ENCODE measurements around the gene MYO3B. TPM values are rescaled to one million over a fixed set of nuclear protein-coding genes. Genes with fewer than 3 reads are reported as not detected.

MYO3B gene
- total and polyA plus RNA-seq, 8 donors = 0.38 to 1.3 (median 0.52) TPM

DNA sequence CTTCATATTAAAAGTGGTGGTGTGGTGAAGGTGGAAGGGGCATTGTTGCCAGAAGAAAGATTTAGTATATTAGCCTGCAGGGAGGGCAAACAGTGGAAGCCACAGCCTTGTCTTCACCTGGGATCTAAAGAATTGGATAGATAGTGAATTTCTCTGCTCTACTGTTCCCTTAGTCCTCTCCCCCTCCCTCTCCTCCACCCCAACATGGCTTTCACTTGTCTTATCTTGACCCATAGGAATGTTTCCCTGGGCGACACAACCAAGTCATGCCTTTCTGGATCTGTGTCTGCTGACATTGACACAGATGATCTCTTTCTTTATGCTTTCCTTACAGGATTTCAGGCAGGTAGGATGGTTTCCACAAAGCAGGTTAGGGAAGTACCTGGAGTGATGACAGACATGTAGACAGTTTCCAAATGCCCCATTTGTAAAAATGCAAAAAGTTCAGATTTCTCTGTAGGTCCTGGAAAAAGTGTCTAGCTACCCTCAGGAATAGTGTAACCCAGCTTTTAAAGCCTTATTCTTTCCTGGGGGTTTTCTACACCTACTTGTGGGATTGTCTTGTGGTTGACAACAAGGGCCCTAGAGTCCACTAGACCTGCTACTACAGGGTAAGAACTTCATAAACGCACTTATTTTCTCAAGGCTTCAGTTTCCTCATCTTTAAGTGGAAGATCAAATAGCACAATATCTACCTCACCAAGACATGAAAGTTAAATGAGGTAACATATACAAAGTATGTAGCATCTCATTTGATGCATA is 353.0 kb downstream of the MYO3B start:
- no peaks in the 10 kb centered on the region for H3K27me3 ChIP-seq
- peak overlapping the region in 1 of 4 donors; percentile 27 for H3K27ac ChIP-seq
- no peaks in the 10 kb centered on the region for H3K9me3 ChIP-seq
- H3K4me3 ChIP-seq = no peak overlapping the region
- H3K4me1 ChIP-seq = peaks cover 0 to 13% (median 3%) of the 10 kb centered on the region in 3 donors
- TF ChIP-seq, protein P1, sequence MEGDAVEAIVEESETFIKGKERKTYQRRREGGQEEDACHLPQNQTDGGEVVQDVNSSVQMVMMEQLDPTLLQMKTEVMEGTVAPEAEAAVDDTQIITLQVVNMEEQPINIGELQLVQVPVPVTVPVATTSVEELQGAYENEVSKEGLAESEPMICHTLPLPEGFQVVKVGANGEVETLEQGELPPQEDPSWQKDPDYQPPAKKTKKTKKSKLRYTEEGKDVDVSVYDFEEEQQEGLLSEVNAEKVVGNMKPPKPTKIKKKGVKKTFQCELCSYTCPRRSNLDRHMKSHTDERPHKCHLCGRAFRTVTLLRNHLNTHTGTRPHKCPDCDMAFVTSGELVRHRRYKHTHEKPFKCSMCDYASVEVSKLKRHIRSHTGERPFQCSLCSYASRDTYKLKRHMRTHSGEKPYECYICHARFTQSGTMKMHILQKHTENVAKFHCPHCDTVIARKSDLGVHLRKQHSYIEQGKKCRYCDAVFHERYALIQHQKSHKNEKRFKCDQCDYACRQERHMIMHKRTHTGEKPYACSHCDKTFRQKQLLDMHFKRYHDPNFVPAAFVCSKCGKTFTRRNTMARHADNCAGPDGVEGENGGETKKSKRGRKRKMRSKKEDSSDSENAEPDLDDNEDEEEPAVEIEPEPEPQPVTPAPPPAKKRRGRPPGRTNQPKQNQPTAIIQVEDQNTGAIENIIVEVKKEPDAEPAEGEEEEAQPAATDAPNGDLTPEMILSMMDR (IDR thresholded peaks at IDR 0.05) = no peak
- WGBS, 2 donors = 5 to 12% methylated on average over 2 of the region's 2 CpGs
- FAIRE-seq (no peak), DNase-seq (no peak), ATAC-seq (peak in 1 of 4 donors; percentile 7)
- intact Hi-C loops (cut with DNase I) = no loop called here
- H3K36me3 ChIP-seq = no peaks in the 10 kb centered on the region

DNA sequence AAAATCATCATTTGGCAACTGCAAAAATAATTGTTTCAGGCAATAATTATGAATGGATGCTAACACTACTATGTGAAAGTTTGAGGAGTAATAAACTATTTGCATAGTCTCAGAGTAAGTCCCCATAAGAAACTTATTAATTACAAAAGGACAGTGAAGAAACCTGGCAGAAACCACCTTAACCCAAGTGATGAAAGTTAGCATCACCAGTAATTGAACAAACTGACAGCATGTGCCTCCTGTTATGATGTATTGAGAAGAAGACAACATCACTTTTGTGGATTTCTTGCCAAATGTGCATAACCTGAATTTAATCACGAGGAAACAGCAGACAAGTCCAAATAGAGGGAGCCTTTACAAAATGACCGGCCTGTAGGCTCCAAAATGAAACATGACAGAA is 353.9 kb downstream of the MYO3B start:
- Histone ChIP-seq H3K27me3 (no peaks in the 10 kb centered on the region), H3K4me1 (peaks cover 0 to 13% (median 3%) of the 10 kb centered on the region in 3 donors), H3K9me3 (no peaks in the 10 kb centered on the region), H3K27ac (no peak overlapping the region), H3K4me3 (no peak overlapping the region), H3K36me3 (no peaks in the 10 kb centered on the region)
- TF ChIP-seq, protein P1 (IDR thresholded peaks at IDR 0.05) = no peak
- WGBS, 2 donors = 79 to 83% methylated on average over 2 of the region's 2 CpGs
- intact Hi-C loops (cut with DNase I) = no loop called here
- FAIRE-seq = peak; percentile 9
- no peak for DNase-seq
- ATAC-seq = no peak

GRCh38 chr2:170533156-170533555 is 355.2 kb downstream of the MYO3B start:
- 72 to 82% methylated on average over 4 of the region's 4 CpGs for WGBS, 2 donors

GRCh38 chr2:170535552-170535951 is 357.6 kb downstream of the MYO3B start:
- no peaks in the 10 kb centered on the region for H3K36me3 ChIP-seq
- intact Hi-C loops (cut with DNase I) = no loop called here
- DNase-seq (no peak), FAIRE-seq (no peak), ATAC-seq (no peak)
- TF ChIP-seq, protein P1 (IDR thresholded peaks at IDR 0.05) = no peak
- WGBS, 2 donors = 88 to 92% methylated on average over 4 of the region's 4 CpGs
- H3K9me3 ChIP-seq = no peaks in the 10 kb centered on the region
- peaks cover 0 to 4% (median 0%) of the 10 kb centered on the region in 3 donors for H3K4me1 ChIP-seq
- no peak overlapping the region for H3K4me3 ChIP-seq
- no peak overlapping the region for H3K27ac ChIP-seq
- H3K27me3 ChIP-seq = no peaks in the 10 kb centered on the region

More at GRCh38 chr2:170533156-170533555, 355.2 kb downstream of the MYO3B start:
- intact Hi-C loops (cut with DNase I) = no loop called here
- no peak overlapping the region for H3K27ac ChIP-seq
- no peak for FAIRE-seq
- H3K27me3 ChIP-seq = no peaks in the 10 kb centered on the region
- H3K4me3 ChIP-seq = no peak overlapping the region
- DNase-seq = no peak
- peaks cover 0 to 13% (median 3%) of the 10 kb centered on the region in 3 donors for H3K4me1 ChIP-seq
- no peaks in the 10 kb centered on the region for H3K9me3 ChIP-seq
- H3K36me3 ChIP-seq = no peaks in the 10 kb centered on the region
- no peak for ATAC-seq
- TF ChIP-seq, protein P1 (IDR thresholded peaks at IDR 0.05) = no peak

DNA sequence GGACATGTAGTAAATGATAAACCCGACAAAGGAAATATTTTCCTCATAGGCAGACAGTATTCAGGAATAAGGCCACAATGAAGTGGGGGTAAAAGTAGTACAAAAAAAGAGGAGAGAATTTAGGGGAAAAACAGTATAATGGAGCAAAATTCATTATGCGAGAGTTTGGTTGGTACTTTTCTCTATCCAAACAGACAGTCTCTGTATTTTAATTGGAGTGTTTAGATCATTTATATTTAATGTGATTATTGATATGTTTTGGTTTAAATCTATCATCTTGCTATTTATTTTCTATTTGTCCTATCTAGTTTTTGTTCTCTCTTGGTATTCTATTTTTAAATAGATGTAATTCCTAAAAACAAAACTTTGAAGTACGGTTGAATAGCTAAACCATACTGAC is 366.9 kb downstream of the MYO3B start:
- Histone ChIP-seq H3K27me3 (no peaks in the 10 kb centered on the region), H3K4me3 (no peak overlapping the region), H3K36me3 (no peaks in the 10 kb centered on the region), H3K4me1 (no peaks in the 10 kb centered on the region), H3K9me3 (no peaks in the 10 kb centered on the region), H3K27ac (no peak overlapping the region)
- intact Hi-C loops (cut with DNase I) = no loop called here
- 91 to 92% methylated on average over 3 of the region's 3 CpGs for WGBS, 2 donors
- DNase-seq (no peak), ATAC-seq (no peak), FAIRE-seq (no peak)
- TF ChIP-seq, protein P1 (IDR thresholded peaks at IDR 0.05) = no peak

Data from pancreas (tissue), 10 donors.